Kidney tubule cell (primary cell): ENCODE measurements around the gene NOL4L.
A peak's percentile ranks its signal among the peaks of the same experiment; 100 is the strongest.
"Not testable (repeated sequence)": the region's sequence is repeated elsewhere in the genome, so short reads cannot be mapped to it uniquely, and the experiment has no call there.

Source experiments
- DNase-seq: peaks from one replicate; pipeline ENCODE4 v3.0.0-alpha.2; 2018; ENCODE audit warnings: low spot score

Gene NOL4L

DNA sequence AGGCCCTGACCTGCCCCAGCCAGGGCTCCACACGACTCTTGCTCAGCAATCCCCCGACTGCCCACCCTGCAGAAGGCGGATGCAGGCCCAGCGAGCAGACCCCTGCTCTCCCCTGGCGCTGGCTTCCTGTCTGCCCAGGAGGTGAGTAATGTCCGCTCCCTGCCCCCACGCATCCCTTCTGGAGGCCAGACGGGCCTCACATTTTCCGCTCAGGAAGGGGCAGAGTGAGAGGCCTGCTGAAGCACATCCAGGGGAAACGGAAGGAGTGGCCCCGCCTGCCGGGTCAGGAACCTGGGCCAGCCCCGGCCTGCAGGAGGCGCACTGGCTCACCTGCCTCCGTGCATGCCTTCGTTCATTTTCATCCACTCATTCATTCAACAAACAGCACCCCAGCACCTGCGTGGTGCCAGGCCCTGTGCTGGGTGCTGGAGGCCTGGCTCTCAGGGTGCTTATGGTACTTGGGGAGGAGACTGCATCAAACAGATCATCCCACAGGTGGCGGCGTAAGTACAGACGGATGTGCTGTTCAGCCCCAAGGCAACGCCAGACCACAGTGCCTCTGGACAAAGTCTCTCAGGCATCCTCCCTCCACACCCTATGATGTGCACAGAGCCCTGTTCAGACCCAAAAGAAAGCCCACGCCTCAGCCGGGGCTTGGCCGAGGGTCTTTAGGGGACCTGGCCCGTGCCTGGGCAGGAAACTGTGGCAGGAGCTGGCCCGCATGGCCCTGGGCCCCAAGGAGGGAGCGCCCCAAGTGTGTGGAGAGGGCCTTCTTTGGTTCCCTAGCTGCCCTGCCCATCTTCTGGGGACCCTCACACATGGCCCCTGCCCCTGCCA, 114.9 kb downstream of the NOL4L start:
- DNase-seq: peak; percentile 26

DNA sequence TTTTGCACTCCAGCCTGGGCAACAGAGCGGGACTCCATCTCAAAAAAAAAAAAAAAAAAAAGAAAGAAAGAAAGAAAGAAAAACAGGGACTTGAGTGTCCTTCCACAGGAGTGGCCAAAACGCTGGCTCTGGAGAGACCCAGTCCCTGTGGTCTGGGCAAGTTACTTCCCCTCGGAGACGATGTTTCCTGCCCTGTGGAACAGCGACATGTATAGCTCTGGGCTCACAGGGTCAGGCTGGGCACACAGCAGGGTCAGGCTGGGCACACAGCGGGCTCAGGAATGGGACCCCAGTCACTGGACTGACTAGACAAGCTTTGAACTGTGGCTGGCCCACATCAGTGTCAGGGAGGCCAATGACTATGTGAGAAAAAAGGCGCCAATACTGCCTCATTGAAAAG, 116.3 kb downstream of the NOL4L start:
- no peak for DNase-seq

DNA sequence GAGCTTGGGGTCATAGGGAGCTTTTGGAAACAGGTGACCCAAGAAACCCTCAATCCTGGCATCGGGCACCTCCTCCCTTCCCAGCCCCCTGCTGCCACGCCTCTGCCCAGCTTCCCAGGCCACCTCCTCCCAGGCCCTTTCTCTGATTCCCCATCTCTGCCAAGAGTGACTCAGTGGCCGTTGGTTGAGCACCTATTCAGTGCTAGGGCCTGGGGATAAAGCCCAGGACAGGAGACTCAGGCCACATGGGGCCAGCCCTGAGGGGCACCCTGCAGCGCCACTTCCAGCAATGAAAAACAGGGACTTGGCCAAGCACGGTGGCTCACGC, 116.9 kb downstream of the NOL4L start:
- DNase-seq: no peak

DNA sequence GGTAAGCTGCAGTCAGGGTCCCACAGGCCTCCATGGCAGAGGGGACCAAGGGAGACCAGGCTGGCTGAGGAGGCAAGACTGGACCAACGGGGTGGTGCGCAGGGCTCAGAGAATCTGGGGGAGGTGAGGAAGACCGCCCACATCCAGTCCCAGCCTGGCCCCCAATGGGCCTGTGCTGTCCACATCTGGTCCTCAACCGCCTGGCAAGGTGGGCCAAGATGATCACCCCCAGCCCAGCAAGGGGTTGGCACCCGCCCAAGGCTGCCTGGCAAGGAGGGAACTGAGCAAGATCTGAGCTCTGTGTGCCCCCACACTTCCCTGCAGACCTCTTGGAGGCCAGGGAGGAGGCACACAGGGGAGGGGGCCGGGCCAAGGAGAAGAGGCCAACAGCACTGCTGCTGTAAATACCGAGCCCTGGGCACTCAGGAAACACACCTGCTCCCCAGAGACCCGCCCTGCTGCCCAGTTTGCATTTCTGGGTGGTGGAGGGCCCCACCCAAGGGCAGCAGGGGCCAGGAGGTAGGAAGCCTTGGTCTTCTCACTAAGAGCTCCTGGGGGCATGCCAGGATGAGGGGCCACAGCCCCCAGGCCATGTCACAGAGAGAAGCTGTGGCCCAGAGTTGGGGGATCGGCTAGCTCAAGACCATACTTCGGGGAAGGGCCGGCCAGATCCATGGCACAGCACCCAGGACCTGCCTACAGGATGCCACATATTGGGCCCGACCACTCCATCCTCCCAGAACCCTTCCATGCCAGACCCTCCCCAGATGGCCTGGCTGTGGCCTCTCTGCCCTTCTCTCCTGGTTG, 117.4 kb downstream of the NOL4L start:
- DNase-seq: no peak

DNA sequence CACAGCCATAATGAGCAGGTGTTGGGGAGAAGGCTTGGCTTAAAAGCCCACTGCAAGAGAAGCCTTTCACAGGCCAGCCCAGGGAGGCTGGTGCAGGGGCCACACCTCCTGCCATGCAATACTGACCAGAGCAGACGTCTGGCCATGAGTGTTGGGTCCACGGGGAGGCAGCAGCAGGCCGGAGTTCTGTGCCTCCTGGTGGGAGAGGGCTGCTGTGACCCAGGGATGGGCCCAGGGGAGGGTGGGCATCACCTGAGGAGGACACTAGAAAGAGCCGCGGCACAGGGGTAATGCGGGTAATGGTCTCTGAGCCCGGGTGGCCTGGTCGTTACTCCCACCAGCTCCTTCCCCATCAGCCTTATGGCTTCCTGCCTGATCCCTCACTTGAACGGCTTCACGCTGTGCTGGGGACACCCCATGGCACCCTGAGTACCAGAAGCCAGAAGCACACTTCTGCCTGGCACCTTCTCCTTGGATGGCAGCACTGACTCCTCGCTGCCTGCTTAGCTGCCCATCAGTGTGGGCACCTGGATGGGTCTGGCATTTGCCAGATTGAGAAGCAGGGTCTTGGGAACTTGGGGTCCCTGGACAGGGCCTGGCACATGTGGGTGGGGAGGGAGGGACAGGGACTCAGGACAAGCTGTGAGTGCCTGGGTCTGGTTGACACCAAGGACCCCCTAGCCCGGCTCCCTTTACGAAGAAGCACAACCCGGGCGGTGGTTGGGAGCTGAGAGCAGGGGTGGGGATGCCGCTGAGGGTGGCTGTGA, 118.2 kb downstream of the NOL4L start:
- DNase-seq: no peak

DNA sequence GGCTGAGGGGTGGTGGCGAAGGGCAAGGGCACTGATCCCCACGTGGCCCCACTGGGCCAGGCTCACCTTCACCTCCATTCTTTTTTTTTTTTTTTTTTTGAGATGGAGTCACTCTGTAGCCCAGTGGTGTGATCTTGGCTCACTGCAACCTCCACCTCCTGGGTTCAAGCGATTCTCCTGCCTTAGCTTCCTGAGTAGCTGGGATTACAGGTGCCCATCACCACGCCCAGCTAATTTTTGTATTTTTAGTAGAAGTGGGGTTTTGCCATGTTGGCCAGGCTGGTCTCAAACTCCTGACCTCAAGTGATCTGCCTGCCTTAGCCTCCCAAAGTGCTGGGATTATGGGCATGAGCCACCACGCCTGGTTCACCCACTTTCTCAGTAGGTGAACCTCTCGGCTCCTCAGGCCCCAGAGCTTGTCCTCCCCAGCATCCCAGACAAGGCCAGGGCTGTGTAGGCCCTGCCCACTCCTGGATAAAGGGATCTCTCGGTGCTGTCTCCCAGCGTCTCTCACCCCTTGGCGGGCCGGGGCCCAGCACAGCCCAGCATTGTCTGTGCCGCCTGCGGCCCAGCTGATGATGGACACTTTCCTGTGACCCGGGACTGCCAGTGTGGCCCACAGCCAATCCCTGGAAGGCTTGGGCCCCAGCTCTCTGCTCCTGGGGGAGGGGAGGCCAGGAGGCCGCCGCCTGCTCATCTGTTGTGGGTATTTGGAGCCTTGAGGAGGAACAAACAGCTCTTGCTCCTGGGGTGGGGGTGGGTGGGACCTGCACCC, 119.0 kb downstream of the NOL4L start:
- DNase-seq: not testable (repeated sequence)

DNA sequence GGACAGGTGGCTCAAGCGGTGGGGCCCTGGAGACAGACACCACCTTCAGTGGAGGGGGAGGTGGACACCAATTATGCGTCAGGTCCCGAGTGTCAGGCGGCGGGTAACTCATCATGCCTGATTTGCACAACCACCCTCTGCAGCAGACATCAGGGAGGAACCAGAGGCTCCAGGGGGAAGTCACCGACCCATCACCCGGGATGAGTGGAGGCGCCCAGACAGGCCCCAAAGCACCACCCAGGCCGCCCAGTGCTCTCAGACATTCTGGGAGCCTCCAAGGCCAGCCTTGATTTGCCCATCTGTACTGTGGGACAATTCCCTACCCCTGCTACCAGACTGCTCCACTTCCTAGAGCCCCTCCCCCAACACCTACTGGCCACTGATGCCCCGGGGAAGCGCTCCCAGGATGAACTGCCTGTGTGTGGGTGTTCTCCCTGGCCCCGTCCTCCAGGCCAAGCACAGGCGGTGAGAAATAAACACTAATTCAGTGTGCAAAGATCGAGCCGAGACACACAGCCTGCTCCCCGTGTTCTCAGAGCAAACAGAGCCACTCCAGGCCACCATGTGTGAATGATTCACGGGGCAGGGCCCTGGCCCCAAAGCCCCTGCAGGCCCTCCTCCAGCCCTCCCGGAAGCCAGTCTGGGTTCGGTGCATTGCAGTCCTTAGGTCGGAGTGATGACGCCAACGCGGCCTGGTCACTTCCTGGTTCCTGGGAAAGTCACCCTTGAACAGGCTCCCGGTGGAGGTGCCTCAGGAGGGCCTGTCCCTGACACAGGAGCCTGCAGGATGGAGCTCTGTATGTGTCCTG, 119.8 kb downstream of the NOL4L start:
- peak; percentile 94 for DNase-seq

DNA sequence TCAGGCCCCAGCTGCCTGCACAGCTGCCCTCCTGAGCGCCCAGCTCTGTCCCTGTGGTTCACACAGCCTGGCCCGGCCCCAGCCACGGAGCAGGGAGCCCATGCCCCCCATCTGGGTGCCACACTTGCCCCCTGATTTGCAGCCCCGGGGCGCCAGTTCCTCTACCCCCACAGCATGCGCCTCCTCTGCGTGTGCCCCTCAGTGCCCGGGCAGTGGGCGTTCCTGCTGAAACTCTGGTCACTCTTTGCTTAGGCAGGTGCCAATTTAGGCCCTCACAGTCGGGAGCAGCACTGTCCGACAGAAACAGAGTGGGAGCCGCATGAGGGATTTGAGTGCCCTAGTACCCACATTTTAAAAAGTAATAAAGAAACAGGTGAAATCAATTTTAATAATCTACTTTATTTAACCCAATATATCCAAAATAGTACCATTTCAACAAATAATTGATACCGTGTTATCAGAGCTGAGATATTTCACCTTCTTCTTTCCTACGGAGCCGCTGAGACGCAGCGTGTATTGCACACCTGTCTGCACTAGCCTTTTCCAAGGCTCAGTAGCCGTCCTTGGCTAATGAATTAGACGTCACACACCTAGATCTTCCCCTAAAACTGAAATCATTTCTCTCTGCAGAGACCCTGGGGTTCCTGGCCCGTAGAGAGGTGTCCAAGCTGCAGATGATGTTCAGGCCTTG, 120.6 kb downstream of the NOL4L start:
- no peak for DNase-seq

DNA sequence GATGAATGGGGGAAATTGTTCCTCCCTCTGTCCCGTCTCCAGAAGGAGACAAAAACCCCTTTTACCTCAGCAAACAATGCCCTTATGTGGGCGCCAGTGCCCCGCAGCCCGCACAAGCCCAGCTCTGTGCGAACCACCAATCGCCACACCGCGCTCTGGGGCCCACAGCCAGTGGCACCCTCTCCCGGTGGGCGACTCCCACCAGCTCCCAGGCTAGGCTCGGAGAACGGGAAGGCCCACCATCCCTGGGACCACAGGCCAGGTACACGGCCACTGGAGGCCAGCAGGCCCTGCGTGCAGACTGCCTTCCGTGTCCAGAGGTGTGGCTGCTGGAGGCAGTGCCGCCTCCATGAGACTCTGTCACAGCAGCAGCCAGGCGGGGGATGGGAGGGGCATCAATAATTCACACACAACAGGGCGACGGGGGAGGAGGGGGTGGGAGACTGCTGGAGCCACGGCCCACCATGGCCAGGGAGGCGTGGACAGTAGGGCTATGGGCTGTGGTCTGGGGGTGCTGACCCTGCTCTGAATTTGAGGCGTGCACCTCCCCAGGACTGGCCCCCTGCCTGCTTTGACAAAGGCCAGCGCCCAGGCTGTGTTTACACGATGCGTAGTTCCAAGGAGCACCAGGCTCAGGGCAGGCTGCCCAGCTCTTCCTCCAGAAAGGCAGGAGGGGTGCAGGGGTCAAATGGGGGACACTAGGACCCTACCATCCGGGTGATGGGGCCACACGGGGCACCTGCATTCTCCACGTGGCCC, 121.3 kb downstream of the NOL4L start:
- no peak for DNase-seq

DNA sequence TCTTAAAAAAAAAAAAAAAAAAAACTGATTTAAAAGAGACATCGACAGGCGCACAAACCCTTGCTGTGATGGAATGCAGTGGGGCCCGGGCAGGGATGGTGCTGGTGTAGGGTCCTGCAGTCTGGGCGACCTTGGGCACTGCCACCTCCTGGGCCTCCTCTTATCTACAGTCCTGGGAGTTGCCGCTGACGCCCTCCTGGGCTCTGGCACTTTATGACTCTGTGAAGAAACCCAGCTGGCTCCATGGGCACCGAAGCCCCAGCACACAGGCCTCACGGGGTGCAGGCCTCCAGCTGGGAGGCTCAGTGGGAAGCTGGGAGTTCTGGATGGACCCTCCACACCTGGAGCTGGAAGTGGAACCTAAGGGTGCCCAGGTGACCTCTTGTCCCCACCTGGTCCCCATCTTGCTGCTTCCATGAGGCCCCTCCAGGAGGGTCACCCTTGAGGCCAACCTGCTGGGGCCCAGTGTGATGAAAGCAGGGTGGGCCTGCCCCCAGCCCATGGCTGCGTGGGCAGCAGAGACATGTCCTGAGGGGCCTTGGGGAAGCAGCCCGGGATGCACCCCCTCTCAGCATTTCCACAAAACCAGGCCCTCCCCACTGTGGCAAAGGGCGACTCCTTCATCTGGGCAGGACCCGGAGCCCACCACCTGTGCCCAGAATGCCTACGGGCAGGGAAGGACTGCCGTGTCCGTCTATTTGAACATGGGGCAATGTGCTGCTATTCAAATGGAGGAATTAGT, 122.1 kb downstream of the NOL4L start:
- DNase-seq: no peak

DNA sequence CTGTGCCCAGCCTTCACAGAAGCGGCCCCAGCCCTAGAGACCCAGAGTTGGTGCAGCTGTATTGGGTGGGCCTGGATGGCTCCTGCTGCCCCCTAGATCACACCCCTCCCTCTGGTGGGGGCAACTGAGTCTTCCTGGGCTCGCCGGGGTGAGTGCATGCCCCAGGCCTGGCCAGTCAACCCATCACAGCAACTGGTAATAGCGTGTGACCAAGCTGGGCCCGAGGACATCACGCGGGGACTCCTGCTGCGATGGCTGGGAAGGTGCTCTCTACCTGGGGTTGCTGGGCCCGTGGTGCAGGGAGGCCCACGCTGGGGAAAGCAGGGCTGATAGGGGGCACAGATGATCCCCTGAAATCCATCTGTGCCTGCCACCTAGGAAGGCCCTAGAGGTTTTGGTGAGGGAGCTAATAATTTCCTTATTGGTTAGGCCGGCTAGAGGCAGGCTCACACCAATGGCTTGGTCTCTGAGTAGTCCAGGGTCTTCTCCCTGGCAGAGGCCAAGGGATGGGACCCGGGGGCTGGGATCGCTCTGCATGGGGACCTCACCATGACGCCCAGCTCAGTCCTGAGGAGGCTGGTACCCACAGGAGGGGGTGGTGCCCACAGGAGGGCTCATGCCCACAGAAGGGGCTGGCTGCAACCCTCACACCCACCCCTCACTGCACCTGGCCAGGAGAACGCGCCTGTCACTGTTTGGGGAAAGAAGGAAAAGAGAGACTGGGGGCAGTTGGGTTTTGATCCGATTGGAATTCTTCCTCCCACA, 123.1 kb downstream of the NOL4L start:
- DNase-seq: no peak

DNA sequence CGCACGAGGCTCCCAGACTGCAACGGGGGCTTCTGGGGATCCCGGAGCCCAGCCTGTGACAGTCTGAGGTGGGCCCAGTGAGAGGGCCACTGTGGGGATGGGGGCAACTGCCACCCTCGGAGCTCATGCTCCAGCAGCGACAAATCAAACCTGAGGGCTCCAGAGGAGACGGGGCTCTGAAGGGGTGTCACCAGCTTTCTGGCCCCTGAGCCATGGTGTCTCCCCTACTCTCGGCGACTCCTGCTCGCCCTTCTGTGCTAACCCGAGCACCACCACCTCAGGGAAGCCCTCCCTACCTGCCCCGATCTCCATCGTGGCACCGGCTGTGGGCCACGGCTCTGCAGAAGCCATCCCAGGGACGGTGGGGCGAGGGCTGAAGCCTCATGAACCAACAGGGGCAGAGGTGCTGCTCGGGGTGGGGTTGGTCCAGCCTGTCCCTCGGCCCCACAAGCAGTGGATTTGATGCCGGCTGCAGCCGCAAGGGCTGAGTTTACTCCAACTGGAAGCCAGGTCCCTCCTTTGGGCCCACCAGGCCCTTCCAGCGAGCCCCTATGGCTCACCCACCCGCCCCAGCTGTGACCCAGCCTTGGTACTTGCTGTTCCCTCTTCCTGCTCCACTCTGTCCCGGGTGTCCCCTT, 124.3 kb downstream of the NOL4L start:
- no peak for DNase-seq

DNA sequence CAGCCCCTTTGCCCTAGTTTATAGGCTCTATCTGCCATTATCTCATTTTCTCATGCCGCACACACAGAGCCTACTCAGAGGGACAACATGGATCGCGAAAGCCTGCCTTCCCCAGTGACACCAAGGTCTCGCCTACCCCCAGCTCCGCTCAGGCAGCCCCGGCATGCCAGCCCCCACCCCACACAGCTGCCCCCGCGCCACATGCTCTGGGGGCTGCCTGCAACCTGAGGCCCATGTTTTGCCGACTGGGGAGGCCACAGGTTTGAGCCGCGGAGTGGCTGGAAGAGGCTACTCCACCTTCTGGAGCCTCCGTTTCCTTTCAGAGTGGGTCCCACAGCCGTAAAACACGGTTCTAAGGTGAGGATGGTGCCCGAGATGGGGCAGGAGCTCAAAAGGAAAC, 124.9 kb downstream of the NOL4L start:
- DNase-seq: no peak

DNA sequence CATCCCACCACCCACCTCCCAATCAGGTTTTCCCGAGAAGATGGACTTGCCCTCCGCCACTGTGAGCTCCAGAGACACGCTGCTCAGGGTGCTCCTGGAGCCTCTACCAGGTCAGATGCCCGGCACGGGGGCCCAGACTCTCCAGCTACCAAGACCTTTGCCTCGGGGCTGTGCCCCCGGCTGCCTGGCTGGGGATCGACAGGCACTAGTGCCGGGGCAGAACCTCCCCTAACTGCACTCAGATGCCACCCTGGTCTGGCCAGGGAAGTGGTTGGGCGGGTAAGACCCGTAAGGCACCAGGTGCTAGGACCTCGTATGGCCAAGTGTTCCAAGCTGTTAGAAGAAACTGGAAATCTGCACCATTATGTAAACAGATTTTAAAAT, 126.3 kb downstream of the NOL4L start:
- no peak for DNase-seq

DNA sequence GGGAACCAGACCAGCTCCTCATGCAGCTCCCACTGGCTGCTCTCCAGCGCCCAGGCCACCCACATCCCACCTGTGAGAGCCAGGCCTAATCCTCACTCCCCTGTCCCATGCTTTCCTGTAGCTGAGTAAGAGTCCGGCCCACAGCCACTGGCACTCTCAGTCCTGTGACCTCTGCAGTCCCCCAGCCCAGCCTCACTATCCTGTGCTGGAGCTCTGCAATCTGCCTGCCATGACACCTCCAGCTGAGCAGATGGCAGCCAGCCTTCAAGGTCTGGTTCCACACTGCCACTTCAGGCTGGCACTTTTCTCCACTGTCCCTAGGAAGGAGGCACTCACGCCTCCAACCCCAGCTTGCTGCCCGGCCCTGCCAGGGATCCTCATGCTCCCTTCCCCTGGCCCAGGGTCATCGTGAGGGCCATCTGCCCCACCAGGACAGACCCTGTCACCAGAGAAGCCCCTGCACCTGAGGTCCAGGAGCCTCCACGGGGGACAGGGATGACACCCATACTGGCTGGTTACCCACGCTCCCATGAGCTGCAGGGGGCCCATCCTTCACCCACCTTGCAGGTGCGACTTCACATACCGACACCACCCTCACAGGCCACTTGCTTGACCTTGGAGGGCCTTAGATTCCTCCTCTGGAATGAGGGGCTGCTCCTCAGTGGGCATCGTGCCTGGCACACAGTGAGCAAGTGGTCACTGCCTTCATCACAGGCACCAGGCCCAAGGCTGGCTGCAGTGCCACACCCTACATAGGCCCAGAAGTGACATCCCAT, 126.9 kb downstream of the NOL4L start:
- DNase-seq: no peak

DNA sequence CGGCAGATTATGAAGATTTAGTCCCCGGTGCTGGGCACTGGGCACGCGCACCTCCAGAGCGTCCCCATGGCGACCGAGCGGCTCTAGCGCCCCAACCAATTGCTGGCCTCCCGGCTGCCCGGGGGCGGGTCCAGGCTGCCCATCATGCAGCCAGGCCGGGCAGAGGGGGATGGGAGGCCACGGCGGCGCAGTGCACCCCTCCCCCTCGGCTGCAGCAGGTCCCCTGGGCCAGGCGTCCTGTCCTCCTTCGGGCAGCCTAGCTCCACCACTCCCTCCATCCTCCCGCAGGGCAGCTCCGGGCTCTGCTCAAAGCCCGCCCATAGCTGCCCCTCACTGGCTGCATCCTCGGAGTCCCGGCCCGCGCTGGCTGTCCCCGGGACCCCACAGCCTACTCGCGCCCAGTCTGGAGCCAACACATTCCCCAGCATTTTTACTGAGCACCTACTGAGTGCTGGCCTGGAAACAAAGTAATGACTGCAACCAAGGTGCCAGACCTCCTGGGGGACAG, 127.6 kb downstream of the NOL4L start:
- peak; percentile 82 for DNase-seq
